HS-5 (cell line): ENCODE data around the gene RASGEF1C.

Source experiments
- DNase-seq: peaks from one replicate; pipeline ENCODE4 v3.0.0-alpha.2; 2012; ENCODE audit warnings: low read depth

Gene RASGEF1C

DNA sequence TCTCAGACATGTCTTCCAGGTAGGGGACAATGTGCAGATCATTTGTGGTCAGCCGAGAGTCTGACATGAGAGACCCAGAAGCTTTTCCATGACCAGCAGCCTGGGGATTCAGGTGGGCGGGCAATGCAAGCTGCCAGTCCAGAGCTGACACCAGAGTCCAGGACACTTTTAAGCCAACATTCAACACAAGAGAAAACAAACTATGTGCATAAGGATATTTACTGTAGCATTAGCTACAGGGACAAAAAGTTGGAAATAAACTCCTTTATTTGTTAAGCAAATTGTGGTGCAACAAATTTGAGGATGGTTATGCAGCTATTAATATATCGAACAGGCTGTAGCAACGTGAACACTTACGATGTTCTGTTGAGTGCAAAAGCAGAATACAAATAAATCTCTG, 127.5 kb downstream of the RASGEF1C start:
- no peak for DNase-seq

DNA sequence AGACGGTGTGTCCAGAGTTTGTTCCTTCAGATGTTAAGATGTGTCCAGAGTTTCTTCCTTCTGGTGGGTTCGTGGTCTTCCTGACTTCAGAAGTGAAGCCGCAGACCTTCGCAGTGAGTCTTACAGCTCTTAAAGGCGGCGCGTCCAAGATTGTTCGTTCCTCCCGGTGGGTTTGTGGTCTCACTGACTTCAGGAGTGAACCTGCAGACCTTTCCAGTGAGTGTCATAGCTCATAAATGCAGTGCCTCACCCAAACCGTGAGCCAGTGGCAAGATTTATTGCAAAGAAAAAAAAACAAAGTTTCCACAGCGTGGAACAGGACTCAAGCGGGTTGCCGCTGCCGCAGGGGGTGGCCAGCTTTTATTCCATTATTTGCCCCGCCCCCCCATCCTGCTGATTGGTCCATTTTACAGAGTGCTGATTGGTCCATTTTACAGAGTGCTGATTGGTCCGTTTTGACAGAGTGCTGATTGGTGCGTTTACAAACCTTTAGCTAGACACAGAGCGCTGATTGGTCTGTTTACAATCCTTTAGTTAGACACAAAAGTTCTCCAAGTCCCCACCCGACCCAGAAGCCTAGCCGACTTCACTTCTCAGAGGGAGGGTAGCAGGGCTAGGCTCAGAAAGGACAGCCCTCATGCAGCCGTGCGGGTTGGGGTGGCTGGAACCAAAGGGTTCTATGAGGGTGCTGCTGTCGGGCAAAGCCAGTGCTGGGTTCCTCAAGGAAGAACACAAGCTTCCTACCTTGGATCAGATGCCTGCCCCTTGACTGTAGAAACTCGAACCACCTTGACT, 128.3 kb downstream of the RASGEF1C start:
- DNase-seq = no peak

DNA sequence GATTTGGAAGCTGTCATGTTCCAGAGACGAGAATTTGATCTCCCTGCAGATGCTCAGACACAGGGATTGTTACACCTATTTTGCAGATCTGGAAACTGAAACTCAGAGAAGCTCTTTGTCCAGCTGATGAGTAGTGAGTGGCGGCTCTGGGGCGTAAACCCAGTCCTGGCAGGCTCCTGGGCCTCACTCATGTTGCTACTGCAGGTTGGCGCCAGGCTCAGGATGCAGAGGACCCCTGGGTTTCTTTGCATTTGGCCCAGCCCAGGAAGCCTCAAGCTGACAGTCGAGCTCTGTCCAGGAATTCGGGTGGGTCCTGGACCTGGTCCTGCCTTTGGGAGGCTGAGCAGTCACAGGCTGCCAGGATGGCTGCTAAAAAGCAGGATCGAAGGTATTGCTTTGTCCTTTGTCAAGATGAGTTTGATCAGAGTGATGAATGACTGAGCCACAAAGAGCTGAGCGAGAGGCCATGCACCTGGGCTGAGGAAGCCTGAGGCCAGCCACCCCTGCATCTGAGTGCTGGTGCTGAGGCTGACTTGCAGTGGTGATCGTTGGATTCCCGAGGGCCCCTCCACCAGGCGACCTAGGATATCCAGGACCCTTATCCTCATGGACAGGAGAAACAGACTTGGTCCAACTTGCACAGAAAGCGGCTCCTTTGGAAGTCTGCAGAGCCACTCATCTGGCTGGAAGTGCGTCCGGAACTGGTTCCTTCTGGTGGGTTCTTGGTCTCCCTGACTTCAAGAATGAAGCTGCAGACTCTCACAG, 129.1 kb downstream of the RASGEF1C start:
- no peak for DNase-seq

DNA sequence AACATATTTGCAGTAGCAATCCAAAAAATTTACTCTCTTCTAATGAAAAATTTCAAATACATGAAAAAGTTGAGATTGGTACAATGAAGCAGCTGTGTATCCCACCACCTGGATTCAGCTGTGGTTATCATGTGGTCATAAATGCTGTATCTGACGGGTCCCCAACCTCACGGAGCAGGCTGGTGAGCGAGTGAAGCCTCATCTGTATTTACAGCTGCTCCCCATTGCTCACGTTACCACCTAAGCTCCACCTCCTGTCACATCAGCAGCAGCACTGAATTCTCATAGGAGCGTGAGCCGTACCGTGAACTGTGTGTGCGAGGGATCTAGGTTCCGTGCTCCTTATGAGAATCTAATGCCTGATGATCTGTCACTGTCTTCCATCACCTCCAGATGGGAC, 130.7 kb downstream of the RASGEF1C start:
- no peak for DNase-seq

DNA sequence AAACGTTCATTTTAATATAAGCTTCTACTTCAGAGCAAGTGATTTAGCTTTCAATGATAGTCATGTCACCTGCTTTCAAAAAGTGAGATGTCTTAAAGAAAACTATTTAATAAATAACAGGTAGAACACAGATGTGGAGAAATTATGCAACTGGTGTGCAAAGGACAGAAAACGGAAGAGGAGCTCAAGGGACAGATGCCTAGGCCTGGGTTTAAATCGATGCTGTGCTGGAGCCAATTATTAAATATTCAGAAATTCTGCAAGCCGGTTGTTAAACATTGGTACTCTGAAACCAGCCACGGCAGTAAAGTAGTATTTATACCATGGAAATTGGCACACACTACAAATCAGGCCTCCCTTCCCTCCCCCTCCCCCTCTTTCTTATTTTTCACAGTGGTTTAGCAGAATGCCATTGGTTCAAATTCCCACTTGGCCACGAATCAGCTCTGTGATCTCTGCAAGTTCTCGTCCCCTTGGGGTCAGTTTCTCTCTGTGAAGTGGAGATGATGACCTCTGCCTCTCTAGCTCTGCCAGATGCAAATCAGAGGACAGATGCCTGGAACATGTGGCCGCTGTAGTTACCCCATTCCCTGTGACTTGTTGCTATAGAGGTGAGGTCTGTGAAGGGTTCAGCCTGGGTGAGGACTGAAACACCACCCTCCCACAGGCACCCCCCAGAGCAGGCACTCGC, 131.3 kb downstream of the RASGEF1C start:
- DNase-seq = no peak

DNA sequence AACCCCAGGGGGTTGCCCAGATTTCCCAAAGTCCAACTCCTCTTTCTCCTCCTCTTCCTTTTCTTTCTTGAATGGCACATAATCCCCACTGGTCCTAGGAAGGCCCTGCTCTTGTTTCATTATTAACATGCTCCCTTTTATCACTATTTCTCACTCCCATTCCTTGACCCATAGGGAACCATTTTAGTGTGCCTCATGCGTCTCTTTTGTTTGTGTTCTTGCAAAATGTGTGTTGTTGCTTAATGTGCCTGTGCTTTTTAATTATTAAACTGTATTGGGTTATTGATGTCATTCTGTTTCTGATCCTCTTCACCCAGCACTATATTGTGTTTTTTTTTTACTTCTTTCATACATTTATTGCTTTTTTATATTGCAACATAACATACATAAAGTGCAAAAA, 133.3 kb downstream of the RASGEF1C start:
- no peak for DNase-seq

DNA sequence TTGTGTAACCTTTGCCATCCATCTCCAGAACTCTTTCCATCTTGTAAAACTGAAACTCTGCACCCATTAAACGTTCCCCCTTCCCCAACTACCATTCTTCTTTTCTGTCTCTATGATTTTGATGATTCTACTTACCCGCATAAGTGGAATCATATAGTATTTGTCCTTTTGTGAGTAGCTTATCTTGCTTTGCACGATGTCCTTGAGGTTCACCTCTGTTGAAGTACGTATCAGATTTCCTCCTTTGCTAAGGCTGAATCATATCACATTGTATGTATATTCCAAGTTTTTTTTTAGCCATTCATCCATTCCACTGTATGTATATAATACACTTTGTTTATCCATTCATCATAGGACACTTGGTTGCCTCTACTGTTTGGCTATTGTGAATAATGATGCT, 134.5 kb downstream of the RASGEF1C start:
- DNase-seq = no peak

DNA sequence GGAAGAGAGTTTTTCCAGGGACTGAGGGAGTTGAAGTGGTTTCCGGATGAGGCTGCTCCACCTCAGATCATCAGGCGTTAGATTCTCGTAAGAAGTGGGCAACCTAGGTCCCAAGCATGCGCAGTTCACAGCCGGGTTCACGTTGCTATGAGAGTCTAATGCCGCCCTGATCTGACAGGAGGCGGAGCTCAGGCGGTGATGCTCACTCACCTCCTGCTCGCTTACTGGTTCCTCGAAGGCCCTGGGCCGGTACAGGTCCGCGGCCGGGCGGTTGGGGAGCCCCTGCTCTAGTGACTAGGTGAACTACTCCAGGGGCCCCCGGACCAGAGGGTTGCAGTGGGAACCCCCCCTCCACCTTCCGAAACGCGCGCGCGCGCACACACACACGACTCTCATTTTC, 136.5 kb downstream of the RASGEF1C start:
- no peak for DNase-seq

DNA sequence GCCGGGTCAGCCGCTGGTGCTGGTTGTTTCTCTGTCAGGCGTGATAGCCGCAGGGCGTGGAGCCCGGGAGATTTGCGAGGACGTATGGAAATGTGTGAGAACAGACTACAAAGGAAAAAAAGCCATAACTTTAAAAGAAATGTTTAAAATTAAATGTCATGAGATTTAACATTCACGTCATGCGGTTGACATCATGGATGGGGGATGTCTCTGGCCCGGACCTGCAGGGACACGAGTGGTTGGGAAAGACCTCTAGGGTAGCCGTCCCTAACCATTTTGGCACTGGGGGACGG, 136.8 kb downstream of the RASGEF1C start:
- no peak for DNase-seq

DNA sequence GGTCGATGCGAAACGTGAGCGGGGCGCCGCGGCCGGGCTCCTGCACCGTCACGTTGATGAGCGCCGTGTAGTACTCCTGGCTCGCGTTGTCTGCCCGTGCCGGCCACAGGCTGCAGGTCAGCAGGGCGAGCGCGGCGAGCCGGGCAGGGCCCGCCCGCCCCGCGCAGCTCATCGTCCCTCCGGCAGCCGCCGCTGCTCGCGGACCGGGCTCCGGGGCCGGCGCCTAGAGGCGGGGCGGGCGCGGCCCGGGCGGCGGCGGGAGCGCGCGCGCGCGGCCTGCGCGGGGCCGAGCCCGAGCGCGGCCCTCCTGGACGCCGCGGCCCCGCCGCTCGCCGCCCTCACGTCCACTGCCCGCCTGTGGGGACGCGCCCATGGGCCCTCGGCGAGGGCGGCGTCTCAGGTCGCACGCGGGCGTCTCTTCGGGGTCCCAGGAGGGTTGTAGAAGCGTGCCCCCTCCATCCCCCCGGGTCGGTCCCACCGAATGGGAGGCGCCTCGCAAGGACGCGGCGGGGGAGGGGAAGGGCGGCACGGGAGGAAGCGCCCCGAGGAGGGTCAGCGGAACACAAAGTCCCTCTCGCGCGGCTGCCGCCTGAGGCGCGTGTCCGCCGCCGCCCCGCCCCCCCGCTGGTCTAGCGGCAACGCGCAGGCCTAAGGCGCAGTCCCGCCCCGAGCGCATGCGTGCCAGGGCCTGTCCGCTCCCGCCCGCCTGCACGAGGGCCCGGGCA, 137.3 kb downstream of the RASGEF1C start, which contains the start of gene RNF130:
Gene RNF130, minus strand, starts transcription at position 229 of the 725 bp plus-strand sequence. Its CDS starts 57 bp downstream, at position 172.
- DNase-seq = peak; percentile 63

DNA sequence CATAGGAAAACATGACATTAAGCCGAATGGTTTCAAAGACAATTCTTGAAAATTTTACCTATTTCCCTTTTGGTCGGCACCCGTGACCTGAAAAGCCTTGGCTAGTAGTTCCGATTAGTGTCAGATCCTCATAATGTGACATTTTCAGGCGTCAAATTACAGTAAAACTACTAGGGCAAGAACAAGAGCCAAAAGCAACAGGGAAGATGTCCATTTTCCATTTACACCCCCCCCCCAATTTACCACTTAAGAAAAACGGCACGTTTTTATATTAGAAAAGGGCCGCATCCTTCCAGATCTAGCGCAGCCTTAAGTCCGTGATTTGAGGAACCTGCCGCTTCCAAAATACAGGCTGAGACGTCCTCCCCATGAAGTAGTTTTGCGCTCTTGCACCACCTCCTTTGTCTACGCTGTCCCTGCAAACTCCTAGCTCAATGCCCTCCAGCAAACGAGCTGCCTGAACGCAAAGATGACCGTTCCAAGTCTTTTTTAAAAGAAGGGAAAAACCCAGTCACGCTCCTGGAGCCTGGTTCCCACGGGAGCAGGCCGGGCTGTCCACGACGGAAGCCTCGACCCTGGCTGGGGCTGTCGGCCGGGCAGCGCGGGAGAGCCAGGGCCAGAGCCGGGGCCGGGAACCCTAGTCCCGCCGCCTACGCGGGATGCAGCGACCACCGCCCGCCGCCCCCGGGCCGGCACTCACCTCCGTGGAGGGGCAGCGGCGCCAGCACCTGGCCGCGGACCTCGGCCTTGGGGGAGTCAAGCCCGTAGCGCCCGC, 138.1 kb downstream of the RASGEF1C start:
- DNase-seq = no peak

DNA sequence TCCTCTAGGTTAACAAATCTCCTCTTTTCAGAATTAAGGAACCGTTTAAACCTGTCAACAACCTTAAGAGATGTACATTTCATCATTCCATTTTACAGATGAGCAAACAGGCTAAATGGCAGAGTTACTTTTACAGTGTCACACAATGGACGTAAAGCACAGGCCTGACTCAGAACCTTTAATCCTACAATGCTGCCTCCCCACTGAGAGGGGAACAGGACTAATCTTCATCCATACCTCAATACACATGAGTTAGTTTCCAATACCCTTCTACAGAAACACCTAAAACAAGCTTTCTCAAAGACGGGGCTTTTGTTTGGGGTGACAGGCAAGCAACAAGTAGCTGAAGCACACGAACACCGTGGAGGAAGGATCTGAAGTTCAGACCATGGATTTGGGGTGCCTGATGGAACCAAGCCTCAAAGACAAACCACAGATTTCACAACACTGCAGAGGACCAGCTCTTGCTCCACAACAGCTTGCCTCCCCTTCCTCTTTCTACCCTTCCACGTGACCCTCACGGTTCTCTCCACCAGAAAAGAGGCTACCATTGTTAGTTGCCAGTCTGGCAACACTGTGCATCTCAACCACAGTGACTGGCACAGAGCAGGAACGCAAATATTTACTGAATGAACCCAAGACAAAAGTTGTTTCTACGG, 139.3 kb downstream of the RASGEF1C start:
- no peak for DNase-seq

DNA sequence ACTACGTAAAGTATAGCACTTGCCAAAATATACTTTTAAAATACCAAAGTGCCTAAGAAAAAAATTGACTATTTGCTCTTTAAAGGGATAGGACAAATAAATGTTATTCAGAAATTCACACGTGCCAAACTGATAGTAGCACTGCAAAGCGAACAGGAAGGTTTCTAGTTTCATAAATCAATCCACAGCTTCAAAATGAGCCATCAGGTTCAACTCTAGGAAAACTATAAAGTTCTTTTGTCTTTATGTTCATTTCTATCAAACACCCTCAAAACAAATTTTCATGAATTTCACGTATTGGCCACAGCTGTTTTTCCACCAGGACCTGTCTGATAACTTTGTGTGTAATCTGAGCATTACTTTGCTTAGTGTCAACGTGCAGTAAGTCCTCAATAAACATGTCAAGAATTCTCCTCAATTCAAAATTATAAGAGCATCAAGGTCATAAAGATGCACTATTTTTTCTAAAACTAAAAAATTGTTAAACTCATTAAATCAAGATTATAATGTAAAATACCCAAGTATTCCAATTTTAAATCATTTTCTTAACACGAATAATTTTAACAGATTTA, 140.4 kb downstream of the RASGEF1C start:
- DNase-seq = no peak

DNA sequence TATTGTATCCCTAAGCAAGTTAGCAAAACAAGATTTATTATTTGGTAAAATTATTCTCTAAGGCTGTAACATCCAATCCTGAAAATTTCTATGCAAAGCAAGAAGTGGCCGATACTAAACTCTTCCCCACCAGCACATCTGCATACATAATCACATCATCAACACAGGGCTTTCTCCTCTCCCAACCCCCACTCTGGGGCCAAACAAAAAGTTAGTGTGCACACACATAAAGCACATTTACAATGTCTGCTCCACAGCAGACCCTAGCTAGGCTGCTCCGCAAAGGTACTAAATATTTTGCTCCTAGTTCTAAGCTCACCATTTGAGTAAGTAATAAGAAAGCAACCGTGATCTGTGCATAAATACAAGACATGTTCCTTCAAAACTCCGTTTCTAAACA, 141.0 kb downstream of the RASGEF1C start:
- no peak for DNase-seq

DNA sequence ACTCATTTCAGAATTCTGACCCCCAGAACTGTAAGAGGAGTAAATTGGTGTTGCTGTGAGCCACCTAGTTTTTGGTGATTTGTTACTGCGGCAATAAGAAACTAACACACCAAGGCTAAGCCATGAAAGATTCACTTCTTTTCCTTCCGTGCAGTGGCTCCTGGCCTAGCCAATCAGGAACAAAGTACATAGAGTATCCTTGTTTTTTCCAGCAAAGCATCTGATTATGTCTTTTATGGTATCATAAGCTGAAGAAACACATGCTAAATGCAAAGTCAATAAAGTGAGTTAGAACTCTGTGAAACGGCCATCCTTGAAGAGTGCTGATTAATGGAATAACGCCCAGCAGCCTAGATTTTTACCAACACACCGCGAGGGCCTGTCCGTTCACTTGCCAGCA, 148.8 kb downstream of the RASGEF1C start:
- DNase-seq = no peak

DNA sequence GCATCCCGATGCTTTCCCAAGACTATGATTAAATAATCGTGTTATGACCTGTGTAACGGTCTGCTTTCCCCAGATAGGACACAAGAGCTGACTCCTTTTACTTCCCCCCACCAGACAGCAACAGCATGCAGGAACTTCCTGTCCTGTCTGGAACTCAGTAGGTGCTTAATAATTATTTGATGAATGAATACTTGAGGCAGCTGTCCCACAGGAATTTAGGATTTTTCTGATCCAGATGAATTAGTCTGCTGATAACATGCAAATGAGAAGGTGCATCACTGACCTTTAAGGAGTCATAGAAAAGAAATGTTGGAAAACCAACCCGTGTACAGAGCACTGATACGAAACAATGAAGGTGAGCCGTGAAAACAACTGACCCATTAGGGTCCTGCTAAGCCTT, 149.7 kb downstream of the RASGEF1C start:
- DNase-seq = no peak

DNA sequence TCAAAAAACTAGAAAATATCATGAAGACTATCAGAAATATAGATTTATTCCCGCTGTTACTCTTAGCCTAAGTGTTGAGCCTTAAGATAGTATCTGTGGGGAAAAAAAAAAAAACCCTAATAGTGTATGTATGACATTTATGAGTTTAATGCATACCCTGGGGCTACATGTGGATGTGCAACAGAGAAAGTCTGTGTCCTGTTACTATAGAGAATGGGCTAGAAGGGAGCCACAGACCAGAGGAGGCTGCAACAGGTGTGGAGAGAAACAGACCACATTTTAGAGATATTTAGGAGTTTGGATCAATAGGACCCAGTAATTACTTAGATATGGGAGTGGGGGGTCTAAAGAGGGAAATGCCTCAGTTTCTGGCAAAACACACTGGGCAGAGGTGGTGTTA, 152.9 kb downstream of the RASGEF1C start:
- DNase-seq = no peak

DNA sequence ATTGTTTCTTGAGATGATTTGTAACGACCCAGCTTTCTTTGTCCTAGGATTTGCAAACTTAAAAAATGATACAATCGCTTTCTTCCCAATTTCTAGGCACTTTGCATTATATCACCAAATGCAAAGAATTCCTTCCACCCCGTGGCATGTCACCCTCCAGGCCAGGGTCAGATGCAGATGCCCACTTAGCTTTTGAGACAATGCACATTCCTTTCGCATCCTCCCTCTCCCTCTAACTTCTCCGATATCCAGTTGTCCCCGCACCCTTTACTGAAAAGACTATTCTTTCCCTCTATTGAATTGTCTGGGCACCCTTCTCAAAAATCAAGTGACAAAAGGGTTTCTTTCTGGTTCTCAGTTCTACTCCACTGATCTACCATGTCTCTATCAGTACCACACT, 154.8 kb downstream of the RASGEF1C start:
- no peak for DNase-seq

DNA sequence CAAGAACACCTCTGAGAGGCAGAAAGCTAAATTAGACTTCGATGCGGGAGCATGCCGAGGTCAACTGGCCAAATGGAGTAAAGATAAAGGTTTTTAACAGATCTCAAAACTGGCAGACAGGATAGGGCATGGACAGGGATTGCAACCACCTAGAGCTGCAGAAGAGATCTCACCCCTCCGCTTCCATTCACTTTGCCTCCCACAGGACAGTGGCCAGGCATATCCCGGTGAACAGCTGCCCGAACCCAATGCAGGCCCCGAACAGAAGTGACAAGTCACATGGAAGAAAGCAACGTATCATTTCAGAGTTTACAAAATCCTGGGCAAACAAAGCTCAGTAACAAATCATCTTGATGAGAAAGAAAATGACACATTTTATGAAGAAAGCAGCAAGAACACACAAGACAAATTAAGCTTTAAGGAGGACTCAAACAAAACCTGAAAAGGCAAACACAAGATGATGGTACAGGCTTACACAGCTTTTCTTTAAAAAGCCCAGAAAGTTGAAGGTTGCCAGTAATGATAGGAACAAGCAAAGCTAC, 155.9 kb downstream of the RASGEF1C start:
- DNase-seq = no peak

DNA sequence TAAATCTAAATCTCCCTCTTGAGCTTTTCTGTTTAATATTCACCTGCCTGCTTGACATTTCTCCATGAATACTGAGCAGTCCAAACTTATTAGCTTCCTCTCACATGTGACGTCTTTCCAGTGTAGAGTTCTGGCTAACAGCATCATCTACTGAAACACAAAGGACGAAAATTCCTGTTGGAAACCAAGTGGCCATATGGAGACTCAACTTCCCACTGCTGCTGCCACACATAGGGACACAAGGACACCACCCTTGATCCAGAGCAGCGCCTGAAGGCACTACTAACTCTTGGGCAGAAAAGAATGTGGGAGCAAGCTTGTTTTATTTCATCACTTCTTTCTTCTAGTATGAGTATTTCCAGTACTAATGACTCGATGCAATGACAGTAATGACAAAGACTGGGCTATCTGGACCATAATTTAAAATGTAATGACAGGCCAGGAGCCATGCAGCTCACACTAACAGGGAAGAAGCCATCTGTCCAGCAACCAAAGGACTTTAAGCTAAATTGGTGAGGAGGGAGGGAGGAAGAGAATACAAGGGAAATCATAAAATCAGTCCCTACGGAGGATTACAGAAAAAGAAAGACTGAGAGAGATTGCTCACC, 156.7 kb downstream of the RASGEF1C start:
- no peak for DNase-seq
